Measurements from ENCODE around the gene VSIG2.

GRCh38 chr11:124754710-124755109 lies 2.7 kb upstream of the VSIG2 start:
- no peak for TF ChIP-seq CTCF (IDR thresholded peaks at IDR 0.05; ENCODE audit: insufficient read depth, low read length, poor library complexity, severe bottlenecking)
- no peak for TF ChIP-seq EZH2phosphoT487 (conservative IDR thresholded peaks at IDR 0.05; ENCODE audit: low read length)
